RWPE2 (cell line): Measurements from ENCODE around the gene CORO2B.

Source experiments
- ATAC-seq: fragments of 200-7000 bp; cut with Tn5 transposase; 3 replicates; pipeline ENCODE4 v1.9.1; 2021; ENCODE audit warnings: low read depth
- DNase-seq: peaks from one replicate; pipeline ENCODE4 v3.0.0-alpha.2; 2020; ENCODE audit warnings: low spot score
- H3K27ac ChIP-seq: fragments of 450-650 bp; 2 replicates; pipeline ENCODE4 v1.5.1; 2017; ENCODE audit warnings: mild to moderate bottlenecking; ENCODE audit not compliant: poor library complexity, severe bottlenecking
- H3K27me3 ChIP-seq: fragments of 250-450 bp; sonication (Bioruptor Pico); 2 replicates; pipeline ENCODE4 v1.5.1; 2021; ENCODE audit warnings: mild to moderate bottlenecking, moderate library complexity; ENCODE audit not compliant: insufficient read depth, poor library complexity, severe bottlenecking
- H3K36me3 ChIP-seq: fragments of 250-450 bp; sonication (Bioruptor Pico); 2 replicates; pipeline ENCODE4 v1.5.1; 2020; ENCODE audit warnings: low read depth, mild to moderate bottlenecking, moderate library complexity
- H3K4me1 ChIP-seq: fragments of 250-450 bp; sonication (Bioruptor Pico); 2 replicates; pipeline ENCODE4 v1.5.1; 2021; ENCODE audit warnings: mild to moderate bottlenecking, moderate library complexity; ENCODE audit not compliant: insufficient read depth, poor library complexity, severe bottlenecking
- H3K4me3 ChIP-seq: fragments of 250-450 bp; sonication (Bioruptor Pico); 2 replicates; pipeline ENCODE4 v1.5.1; 2021; ENCODE audit warnings: mild to moderate bottlenecking, moderate library complexity; ENCODE audit not compliant: severe bottlenecking
- H3K9me3 ChIP-seq: fragments of 250-450 bp; sonication (Bioruptor Pico); 2 replicates; pipeline ENCODE4 v1.5.1; 2021; ENCODE audit warnings: mild to moderate bottlenecking, moderate library complexity; ENCODE audit not compliant: severe bottlenecking
- TF ChIP-seq, protein P1 (sequence below): fragments of 450-650 bp; IDR thresholded peaks from one replicate; pipeline ENCODE4 v1.5.1; 2017; ENCODE audit warnings: mild to moderate bottlenecking, moderate library complexity; ENCODE audit not compliant: poor library complexity, severe bottlenecking

Gene CORO2B

GRCh38 chr15:68719051-68719450 is 140.3 kb downstream of the CORO2B start:
- H3K27ac ChIP-seq: no peak overlapping the region

DNA sequence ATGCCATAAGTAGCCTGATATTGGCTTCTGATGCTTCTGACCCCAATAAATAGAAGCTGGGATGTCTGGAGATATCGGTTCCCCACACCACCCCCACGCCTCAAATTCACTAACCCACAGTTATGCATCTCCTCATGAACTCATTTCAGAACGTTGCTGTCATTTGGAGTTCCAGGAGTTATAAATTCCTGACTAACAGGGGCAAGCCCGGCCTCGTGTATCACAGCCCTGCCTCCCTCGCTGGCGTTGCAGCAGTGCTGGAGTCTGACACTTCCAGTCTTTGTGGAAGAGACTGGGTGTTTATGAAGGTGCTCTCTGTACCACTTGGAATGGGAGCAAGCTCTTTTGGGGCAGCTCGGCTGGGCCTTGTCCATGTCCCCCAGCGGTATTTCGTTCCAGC is 140.9 kb downstream of the CORO2B start:
- ATAC-seq (peak; percentile 44; the same call in 2 of the 3 replicates), DNase-seq (no peak)
- no peaks in the 10 kb centered on the region for H3K36me3 ChIP-seq

More at GRCh38 chr15:68719051-68719450, 140.3 kb downstream of the CORO2B start:
- no peaks in the 10 kb centered on the region for H3K9me3 ChIP-seq
- H3K27me3 ChIP-seq: no peaks in the 10 kb centered on the region
- TF ChIP-seq, protein P1, sequence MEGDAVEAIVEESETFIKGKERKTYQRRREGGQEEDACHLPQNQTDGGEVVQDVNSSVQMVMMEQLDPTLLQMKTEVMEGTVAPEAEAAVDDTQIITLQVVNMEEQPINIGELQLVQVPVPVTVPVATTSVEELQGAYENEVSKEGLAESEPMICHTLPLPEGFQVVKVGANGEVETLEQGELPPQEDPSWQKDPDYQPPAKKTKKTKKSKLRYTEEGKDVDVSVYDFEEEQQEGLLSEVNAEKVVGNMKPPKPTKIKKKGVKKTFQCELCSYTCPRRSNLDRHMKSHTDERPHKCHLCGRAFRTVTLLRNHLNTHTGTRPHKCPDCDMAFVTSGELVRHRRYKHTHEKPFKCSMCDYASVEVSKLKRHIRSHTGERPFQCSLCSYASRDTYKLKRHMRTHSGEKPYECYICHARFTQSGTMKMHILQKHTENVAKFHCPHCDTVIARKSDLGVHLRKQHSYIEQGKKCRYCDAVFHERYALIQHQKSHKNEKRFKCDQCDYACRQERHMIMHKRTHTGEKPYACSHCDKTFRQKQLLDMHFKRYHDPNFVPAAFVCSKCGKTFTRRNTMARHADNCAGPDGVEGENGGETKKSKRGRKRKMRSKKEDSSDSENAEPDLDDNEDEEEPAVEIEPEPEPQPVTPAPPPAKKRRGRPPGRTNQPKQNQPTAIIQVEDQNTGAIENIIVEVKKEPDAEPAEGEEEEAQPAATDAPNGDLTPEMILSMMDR: no peak
- no peak for DNase-seq
- no peak for ATAC-seq
- H3K4me1 ChIP-seq: no peaks in the 10 kb centered on the region
- H3K36me3 ChIP-seq: no peaks in the 10 kb centered on the region
- no peak overlapping the region for H3K4me3 ChIP-seq

GRCh38 chr15:68721886-68722285 is 143.1 kb downstream of the CORO2B start:
- no peaks in the 10 kb centered on the region for H3K27me3 ChIP-seq
- H3K4me3 ChIP-seq: no peak overlapping the region
- ATAC-seq (no peak), DNase-seq (no peak)
- no peaks in the 10 kb centered on the region for H3K36me3 ChIP-seq
- H3K4me1 ChIP-seq: no peaks in the 10 kb centered on the region
- no peak overlapping the region for H3K27ac ChIP-seq
- TF ChIP-seq, protein P1: no peak
- no peaks in the 10 kb centered on the region for H3K9me3 ChIP-seq

More for the DNA sequence above, 140.9 kb downstream of the CORO2B start:
- H3K4me1 ChIP-seq: no peaks in the 10 kb centered on the region
- no peaks in the 10 kb centered on the region for H3K27me3 ChIP-seq
- TF ChIP-seq, protein P1: no peak
- no peak overlapping the region for H3K4me3 ChIP-seq
- no peaks in the 10 kb centered on the region for H3K9me3 ChIP-seq
- H3K27ac ChIP-seq: no peak overlapping the region

DNA sequence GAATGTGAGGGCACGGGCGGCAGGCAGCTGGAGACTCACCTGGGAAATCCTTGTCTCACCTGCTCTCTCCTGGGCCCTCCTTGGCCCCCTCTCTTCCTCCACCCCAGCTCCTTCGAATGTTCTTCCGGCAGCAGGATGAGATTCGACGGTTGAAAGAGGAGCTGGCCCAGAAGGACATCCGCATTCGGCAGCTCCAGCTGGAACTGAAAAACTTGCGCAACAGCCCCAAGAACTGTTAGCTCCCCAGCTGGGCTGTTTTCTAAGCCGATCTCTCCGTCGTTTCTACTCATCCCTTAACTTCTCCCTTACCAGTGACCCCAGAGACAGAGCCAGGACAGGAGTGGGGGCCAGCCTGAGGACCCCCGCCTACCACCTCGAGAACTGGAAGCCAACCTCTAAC is 146.9 kb downstream of the CORO2B start:
- no peak overlapping the region for H3K4me3 ChIP-seq
- H3K27me3 ChIP-seq: no peaks in the 10 kb centered on the region
- no peak overlapping the region for H3K27ac ChIP-seq
- TF ChIP-seq, protein P1: no peak
- no peak for DNase-seq
- H3K9me3 ChIP-seq: no peaks in the 10 kb centered on the region
- ATAC-seq: no peak
- no peaks in the 10 kb centered on the region for H3K36me3 ChIP-seq
- no peaks in the 10 kb centered on the region for H3K4me1 ChIP-seq

DNA sequence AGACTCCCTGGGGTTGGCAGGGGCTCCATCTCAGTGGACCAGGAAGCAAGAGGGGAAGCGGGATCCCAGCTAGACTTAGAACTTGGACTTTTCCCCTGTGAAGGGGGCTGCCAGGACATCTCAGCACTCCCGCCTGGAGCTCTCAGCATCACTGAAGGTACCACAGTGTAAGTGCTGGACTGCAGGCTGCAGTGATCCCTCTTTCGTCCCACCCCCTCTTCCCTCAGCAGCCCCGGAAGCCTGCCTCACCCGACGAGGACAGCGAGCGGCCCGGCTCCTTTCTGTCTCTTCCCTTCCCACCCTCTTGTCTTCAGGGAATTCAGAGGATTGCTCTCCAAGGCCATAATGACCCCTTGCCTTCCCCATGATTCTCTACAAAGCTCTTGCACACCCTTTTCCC is 147.5 kb downstream of the CORO2B start:
- H3K4me3 ChIP-seq: no peak overlapping the region
- no peaks in the 10 kb centered on the region for H3K9me3 ChIP-seq
- no peaks in the 10 kb centered on the region for H3K36me3 ChIP-seq
- ATAC-seq (no peak), DNase-seq (no peak)
- H3K27ac ChIP-seq: no peak overlapping the region
- H3K4me1 ChIP-seq: no peaks in the 10 kb centered on the region
- TF ChIP-seq, protein P1: no peak
- no peaks in the 10 kb centered on the region for H3K27me3 ChIP-seq
